ENCODE measurements around the gene LARGE1.

- TF ChIP-seq CTCF (IDR thresholded peaks at IDR 0.05 in 2 of 3, conservative IDR thresholded peaks at IDR 0.05 in 1 of 3; ENCODE audit: borderline replicate concordance in 1 of 3, insufficient read depth in 1 of 3, low read depth in 2 of 3, low read length in 2 of 3), result no peak
- no peak for TF ChIP-seq CBX3 (IDR thresholded peaks at IDR 0.05; ENCODE audit: low read depth)
- no peak for TF ChIP-seq RAD21 (IDR thresholded peaks at IDR 0.05; ENCODE audit: low read depth)
- TF ChIP-seq MAX (IDR thresholded peaks at IDR 0.05), result no peak
- TF ChIP-seq EZH2 (IDR thresholded peaks at IDR 0.05), result no peak
- TF ChIP-seq POLR2A (IDR thresholded peaks at IDR 0.05; ENCODE audit: borderline replicate concordance, extremely low read depth, insufficient read depth, insufficient read length), result no peak
- no peak for TF ChIP-seq SP1 (IDR thresholded peaks at IDR 0.05; ENCODE audit: low read depth)
- no peak for TF ChIP-seq POLR2AphosphoS5 (IDR thresholded peaks at IDR 0.05; ENCODE audit: low read depth, low read length)
- TF ChIP-seq TCF7L2 (IDR thresholded peaks at IDR 0.05; ENCODE audit: borderline replicate concordance, extremely low read depth, insufficient read depth, insufficient read length), result no peak
- TF ChIP-seq EZH2phosphoT487 (IDR thresholded peaks at IDR 0.05; ENCODE audit: borderline replicate concordance), result no peak
Measured at GRCh38 chr22:33450756-33451155, 469.5 kb downstream of the LARGE1 start.
